ENCODE data around the gene PDE11A.

The PDE11A gene

DNA sequence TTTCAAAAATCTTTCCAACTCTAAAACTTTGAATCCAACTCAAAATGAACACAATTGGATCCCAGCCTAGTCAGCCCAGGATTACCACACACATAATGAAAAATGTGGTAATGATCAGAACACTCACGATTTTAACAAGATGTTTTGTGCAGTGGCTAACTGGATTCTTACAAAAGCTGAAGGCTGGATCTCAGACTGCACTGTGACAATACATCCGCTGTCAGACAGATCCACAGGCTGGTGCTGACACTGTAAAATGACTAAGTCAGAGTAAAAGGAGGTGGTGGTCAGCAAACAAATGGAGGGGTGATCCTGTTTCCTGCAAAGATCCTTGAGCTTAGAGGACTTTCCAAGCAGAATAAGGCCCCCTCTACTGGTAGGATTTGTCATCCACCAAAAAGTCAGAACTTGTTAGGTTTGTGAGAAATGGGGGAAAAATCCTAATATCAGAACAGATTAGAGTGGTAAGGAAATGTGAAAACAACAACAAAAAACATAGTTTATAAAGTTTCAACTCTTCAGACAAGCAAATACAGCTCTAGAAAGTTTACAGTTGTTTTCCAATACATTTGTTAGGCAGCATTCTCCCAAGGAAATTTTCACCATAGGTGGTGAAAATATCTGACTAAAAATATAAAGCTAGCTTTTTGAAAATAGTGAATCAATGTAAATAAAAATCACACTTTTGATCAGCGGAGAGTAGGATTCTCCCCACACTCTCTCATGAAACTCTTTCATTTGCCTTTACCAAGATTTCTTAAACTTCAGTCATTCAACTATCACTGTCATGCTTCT lies 468.1 kb downstream of the PDE11A start:
- Mint-ChIP-seq H3K4me1 (no peaks in the 10 kb centered on the region), H3K27ac (no peak overlapping the region), H3K9me3 (peaks cover 6% of the 10 kb centered on the region), H3K27me3 (no peaks in the 10 kb centered on the region), H3K36me3 (peaks cover 6% of the 10 kb centered on the region), H3K4me3 (no peak overlapping the region)
- no peak for ATAC-seq

DNA sequence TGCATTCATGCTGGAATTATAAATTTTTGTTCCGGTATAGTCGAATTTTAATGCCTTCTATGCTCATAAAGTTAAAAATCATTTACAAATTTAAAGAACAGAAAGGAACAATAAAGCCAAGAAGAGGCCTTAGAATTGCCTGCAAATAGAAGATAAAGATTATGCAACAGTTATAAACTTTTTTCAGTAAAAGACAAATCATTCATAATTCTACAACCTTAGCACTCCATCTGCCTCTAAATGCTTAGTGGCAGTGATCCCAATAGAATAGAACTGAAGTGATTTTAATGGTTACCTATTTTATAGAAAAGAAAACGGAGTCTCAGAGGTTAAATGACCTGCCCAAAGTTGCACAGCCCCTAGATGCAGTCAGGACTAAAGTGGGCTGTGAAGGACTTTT lies 468.8 kb downstream of the PDE11A start:
- no peaks in the 10 kb centered on the region for H3K36me3 Mint-ChIP-seq
- H3K27me3 Mint-ChIP-seq = no peaks in the 10 kb centered on the region
- H3K9me3 Mint-ChIP-seq = peaks cover 4% of the 10 kb centered on the region
- H3K27ac Mint-ChIP-seq = no peak overlapping the region
- no peak overlapping the region for H3K4me3 Mint-ChIP-seq
- H3K4me1 Mint-ChIP-seq = no peaks in the 10 kb centered on the region
- ATAC-seq = no peak

DNA sequence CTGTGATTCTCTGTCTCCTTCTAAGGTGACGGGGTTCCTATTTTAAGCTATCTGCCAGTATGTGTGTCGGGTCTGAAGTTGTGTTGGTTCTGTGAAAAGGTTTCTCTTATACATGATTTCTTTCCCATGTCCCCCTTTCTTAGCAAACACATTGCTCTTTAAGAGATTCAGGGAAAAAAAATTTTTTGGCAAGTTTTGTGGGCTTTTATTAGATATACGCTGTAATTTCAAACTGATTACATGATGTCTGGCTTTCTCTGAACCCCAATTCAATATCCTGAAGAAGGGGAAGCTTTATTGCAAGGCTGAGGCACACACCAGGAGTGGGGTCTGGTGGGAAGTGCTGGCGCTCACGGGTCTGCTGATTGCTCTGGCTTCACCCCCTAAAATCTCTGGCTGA lies 469.4 kb downstream of the PDE11A start:
- Mint-ChIP-seq H3K27ac (no peak overlapping the region), H3K36me3 (no peaks in the 10 kb centered on the region), H3K4me3 (no peak overlapping the region), H3K4me1 (no peaks in the 10 kb centered on the region), H3K9me3 (peaks cover 4% of the 10 kb centered on the region), H3K27me3 (no peaks in the 10 kb centered on the region)
- ATAC-seq = no peak

DNA sequence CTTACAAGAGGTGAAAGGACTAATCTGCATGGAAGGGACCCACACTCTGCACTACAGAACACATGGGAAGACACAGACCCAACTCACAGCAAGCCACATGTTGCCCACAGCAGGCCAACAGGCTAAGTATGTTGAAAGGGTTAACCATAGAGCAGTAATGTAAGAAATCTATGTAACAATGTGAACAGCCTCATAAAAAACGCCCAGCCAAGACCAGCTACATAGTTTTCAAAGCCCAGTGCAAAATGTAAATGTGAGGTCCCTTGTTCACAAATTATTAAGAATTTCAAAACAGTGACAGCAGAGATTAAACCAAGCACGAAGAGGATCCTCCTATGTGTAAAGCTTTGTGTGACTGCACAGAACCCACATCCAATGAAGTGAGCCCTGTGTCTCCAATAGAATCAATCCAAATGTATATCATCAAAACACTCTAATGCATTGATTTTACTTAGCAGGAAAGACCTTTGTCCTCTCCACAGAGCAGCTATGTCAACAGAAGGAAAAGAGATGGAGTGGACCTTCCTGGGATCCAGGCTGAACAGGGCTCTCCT lies 469.9 kb downstream of the PDE11A start:
- H3K27me3 Mint-ChIP-seq = no peaks in the 10 kb centered on the region
- H3K4me1 Mint-ChIP-seq = no peaks in the 10 kb centered on the region
- H3K4me3 Mint-ChIP-seq = no peak overlapping the region
- no peak overlapping the region for H3K27ac Mint-ChIP-seq
- no peaks in the 10 kb centered on the region for H3K36me3 Mint-ChIP-seq
- H3K9me3 Mint-ChIP-seq = peaks cover 2% of the 10 kb centered on the region
- no peak for ATAC-seq

DNA sequence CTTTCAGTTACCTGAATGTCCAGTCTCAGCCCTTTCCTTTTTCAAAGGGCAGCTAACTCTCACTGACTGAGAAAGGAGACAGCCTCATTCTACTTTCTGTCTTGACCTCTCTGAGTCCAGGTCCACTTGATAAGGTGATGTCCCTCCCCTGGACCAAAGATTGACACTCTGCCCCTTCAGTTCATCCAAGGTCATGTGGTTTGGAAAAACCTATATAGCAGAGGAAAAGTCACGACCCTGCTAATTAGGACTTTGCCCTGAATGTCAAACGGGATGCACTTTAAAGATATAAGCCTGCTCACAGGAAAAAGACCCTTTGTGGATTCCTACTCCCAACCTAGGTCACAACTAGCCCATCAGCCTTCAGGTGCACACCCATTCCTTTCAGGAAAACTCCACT lies 471.7 kb downstream of the PDE11A start:
- H3K9me3 Mint-ChIP-seq = no peaks in the 10 kb centered on the region
- H3K27ac Mint-ChIP-seq = no peak overlapping the region
- H3K36me3 Mint-ChIP-seq = no peaks in the 10 kb centered on the region
- no peak overlapping the region for H3K4me3 Mint-ChIP-seq
- no peak for ATAC-seq
- H3K4me1 Mint-ChIP-seq = no peaks in the 10 kb centered on the region
- no peaks in the 10 kb centered on the region for H3K27me3 Mint-ChIP-seq

DNA sequence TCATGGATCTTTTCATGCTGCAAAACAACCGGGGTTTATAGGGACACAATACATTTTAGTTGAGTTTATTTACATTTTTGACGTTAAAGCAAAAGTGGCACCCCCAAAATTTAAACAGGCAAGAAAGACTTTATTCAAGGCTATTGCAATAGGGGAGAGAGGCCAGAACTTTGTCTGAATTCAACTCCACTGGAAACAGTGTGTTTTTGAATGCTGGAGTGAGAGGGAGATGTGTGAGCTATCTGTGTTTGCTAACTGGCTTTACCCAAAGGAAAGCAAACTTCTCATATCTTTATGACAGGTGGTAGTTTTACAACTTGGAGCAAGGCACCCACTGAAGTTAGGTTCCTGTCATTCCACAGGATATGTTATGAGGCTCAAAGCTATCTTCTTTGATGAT lies 472.6 kb downstream of the PDE11A start:
- Mint-ChIP-seq H3K36me3 (no peaks in the 10 kb centered on the region), H3K4me1 (no peaks in the 10 kb centered on the region), H3K27me3 (no peaks in the 10 kb centered on the region), H3K4me3 (no peak overlapping the region), H3K9me3 (no peaks in the 10 kb centered on the region), H3K27ac (no peak overlapping the region)
- ATAC-seq = no peak

DNA sequence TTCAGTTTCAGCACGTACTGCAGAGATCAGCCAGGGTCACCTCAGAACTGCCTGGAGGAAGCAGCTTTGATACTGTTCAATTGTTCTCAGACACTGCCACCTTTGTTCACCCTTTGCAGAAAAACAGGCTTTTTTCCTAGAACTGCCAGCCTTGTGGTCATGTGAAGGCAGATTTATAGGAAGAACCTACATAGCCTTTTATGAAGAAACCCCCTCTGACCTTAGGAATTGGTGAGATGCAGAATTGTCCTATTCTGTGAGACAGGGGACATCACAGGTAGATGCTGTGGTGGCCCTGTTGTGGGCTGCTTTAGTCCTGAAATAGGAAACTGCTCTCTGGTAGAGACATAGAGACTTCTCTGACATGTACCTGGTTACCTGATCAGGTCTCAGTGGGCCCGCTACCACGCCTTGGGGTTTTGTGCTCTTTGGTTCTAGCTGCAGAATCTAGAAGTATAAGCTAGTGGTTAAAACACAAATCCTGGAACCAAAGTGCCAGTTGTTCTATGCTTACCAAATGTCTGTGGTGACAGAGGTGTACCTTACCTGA lies 473.4 kb downstream of the PDE11A start:
- ATAC-seq = no peak
- H3K4me1 Mint-ChIP-seq = no peaks in the 10 kb centered on the region
- no peaks in the 10 kb centered on the region for H3K36me3 Mint-ChIP-seq
- H3K27me3 Mint-ChIP-seq = no peaks in the 10 kb centered on the region
- no peak overlapping the region for H3K4me3 Mint-ChIP-seq
- H3K27ac Mint-ChIP-seq = no peak overlapping the region
- H3K9me3 Mint-ChIP-seq = no peaks in the 10 kb centered on the region

DNA sequence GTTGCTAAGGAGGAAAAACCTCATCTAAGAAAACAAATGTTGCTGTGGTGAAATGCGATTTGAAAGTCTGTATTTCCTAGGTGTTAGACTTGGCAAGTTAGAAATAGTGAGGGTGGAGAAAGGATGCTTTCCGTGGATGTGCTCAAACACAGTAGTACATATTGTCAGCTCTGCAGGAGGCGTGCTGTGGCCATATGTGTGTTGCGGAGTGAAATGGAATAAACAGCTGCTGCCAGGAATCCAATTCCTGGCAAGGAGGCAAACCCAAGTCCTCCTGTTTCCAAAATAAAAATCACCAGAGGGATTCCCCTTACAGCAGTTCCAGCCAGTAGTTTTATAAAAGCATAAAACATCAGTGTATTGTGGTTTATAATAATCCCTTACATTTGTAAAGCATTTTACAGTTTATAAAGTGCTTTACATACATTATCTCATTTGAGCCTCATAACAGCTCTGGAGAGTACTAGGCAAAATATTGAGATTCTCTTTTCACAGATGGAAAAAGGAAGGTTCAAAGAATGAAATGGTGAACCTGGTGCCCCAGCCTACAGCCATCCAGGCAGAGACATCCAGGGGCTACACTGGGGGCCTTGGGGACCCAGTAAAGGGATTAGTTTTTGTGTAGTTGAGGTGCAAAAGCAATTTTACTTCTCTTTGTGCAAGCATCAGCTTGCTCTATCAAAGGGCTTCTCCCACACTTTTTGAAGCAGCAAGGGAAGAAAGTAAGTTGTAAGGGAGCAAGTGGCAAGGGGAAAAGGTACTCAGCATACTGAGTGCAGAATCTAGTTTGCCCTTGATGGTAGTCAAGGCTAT lies 474.0 kb downstream of the PDE11A start:
- H3K4me3 Mint-ChIP-seq = no peak overlapping the region
- H3K27me3 Mint-ChIP-seq = no peaks in the 10 kb centered on the region
- ATAC-seq = no peak
- H3K4me1 Mint-ChIP-seq = no peaks in the 10 kb centered on the region
- H3K9me3 Mint-ChIP-seq = no peaks in the 10 kb centered on the region
- H3K36me3 Mint-ChIP-seq = no peaks in the 10 kb centered on the region
- H3K27ac Mint-ChIP-seq = no peak overlapping the region

DNA sequence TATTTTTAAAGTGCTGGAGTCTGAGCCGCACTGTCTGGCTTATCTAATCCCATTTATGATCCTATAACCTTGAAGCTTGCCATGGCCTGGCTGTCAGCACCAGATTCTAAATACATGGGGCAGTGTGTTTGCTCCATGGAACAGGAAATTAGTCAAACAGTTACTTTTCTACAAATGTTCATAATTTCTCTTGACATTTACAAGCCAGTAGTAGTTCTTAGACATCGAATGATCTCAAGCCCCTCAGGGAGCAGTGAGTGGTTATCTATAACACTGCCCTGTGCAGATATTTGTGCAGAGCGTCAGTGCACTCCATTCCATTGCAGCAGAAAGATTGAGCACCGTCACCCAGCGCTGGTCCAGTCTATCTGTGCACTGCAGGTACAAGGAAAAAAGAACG lies 474.8 kb downstream of the PDE11A start:
- Mint-ChIP-seq H3K27ac (no peak overlapping the region), H3K27me3 (no peaks in the 10 kb centered on the region), H3K4me3 (no peak overlapping the region), H3K4me1 (no peaks in the 10 kb centered on the region), H3K9me3 (no peaks in the 10 kb centered on the region), H3K36me3 (no peaks in the 10 kb centered on the region)
- no peak for ATAC-seq

DNA sequence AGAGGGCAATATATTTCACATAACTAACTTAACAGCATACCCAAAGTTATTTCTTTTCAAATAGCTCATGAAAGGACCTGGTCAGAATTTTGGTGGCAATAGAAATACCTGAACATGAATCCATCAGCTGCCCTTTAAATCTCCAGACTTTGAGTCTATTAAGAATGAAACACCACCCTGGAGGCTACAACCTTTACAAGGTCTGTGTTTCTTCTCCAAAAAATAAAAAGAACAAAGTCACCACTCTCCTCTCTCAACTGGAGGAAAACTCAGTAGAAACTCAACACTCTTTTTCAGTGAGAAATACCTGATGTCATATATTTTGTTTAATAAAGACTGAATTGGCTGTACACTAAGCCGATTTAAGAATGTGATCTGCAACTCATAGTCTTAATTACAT lies 475.7 kb downstream of the PDE11A start:
- ATAC-seq = no peak
- no peak overlapping the region for H3K27ac Mint-ChIP-seq
- H3K4me1 Mint-ChIP-seq = no peaks in the 10 kb centered on the region
- no peaks in the 10 kb centered on the region for H3K9me3 Mint-ChIP-seq
- no peaks in the 10 kb centered on the region for H3K27me3 Mint-ChIP-seq
- no peak overlapping the region for H3K4me3 Mint-ChIP-seq
- no peaks in the 10 kb centered on the region for H3K36me3 Mint-ChIP-seq

DNA sequence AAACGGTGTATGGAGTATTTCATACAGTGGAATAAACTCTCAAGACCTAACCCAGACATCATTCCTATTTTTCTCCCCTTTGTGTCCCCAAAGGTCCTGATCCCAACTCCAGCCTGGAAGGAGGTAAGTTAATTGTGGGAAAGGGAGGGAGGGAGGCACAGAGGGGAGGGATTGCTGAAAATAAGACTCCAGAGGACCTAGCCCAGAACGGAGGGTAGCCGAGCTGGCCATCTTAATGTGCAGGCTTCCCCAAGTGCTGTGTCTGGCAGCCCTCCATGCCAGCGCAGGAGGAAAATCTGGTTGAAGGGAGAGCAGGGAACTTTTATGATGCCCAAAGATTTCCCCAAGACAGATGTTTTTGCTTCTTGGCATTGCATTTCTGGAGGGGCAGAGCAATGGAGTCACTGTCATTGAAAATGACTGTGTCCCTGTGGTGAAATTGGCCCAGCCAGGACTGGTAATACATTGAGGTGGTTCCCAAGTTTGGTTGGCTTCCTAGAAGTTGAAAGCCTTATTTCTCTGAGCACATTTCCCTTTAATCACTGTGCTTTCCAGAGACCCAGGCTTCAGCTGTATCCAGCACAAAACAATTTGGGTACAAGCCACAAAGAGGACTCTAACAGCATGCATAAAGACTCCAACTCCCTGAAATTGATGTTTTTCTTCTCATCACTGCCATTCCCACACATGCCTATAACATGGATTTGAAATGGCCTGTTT lies 477.3 kb downstream of the PDE11A start:
- no peaks in the 10 kb centered on the region for H3K36me3 Mint-ChIP-seq
- H3K4me3 Mint-ChIP-seq = no peak overlapping the region
- no peaks in the 10 kb centered on the region for H3K9me3 Mint-ChIP-seq
- no peak for ATAC-seq
- peaks cover 8% of the 10 kb centered on the region for H3K27me3 Mint-ChIP-seq
- no peak overlapping the region for H3K27ac Mint-ChIP-seq
- no peaks in the 10 kb centered on the region for H3K4me1 Mint-ChIP-seq

DNA sequence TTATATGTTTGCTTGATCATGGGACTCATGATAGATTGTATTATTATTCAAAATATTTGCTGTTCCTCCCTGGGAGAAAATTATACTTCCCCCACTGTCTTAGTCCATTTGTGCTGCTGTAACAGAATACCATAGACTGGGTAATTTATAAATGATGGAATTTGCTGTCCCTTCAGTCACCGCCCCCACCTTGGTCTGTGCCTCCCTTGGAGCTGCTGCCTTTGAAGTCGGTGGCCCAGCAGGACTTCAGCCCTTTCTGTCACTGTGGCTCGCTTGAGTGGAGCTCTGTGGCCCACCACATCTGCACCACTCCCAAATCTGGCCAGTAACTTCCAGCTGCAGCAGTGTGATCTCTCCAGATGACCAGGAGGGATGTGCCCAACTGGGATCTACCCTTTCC lies 479.2 kb downstream of the PDE11A start:
- Mint-ChIP-seq H3K27ac (no peak overlapping the region), H3K4me1 (no peaks in the 10 kb centered on the region), H3K4me3 (no peak overlapping the region), H3K9me3 (no peaks in the 10 kb centered on the region), H3K27me3 (peaks cover 8% of the 10 kb centered on the region), H3K36me3 (no peaks in the 10 kb centered on the region)
- ATAC-seq = no peak

DNA sequence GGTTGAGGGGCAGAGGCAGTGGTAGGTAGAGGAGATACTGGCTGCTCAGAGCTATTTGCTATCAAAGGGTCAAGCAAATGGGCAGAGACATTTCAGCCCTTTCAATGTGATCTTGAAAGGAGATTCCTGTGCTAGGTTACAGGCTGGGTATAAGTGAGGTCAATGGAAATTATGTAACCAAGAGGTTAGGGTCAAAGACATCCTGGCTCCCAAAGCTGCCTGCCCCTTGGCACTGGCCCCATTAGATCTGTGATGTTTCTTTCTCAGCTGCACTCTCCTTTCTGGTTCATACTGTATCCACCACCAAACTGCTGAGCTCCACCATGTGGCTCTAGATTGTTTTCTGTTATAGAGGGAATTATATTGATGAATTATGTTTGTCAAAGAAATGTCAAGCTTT lies 479.6 kb downstream of the PDE11A start:
- H3K36me3 Mint-ChIP-seq = no peaks in the 10 kb centered on the region
- H3K27ac Mint-ChIP-seq = no peak overlapping the region
- H3K27me3 Mint-ChIP-seq = peaks cover 8% of the 10 kb centered on the region
- ATAC-seq = no peak
- no peaks in the 10 kb centered on the region for H3K9me3 Mint-ChIP-seq
- no peaks in the 10 kb centered on the region for H3K4me1 Mint-ChIP-seq
- no peak overlapping the region for H3K4me3 Mint-ChIP-seq

DNA sequence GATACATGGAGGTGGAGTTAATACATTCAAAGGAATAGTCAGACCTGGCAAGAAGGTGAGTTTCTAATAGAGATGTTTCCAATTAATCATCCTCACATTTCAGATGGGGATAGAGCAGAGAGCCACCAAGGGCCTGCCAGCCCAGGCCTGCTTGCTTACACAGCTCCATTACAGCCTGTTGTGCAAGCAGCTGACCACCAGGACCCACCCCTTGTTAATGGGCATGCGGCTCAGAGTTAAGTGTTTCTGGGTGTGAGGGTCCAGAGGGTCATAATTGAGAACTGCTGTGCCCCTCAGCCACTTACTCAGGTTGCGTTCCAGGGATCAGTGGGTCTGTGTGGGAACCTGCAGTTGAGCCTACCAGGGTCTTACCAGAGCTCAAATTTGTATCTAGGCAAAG lies 480.2 kb downstream of the PDE11A start:
- H3K4me1 Mint-ChIP-seq = no peaks in the 10 kb centered on the region
- H3K27ac Mint-ChIP-seq = no peak overlapping the region
- peaks cover 8% of the 10 kb centered on the region for H3K27me3 Mint-ChIP-seq
- ATAC-seq = no peak
- H3K4me3 Mint-ChIP-seq = no peak overlapping the region
- H3K36me3 Mint-ChIP-seq = no peaks in the 10 kb centered on the region
- H3K9me3 Mint-ChIP-seq = no peaks in the 10 kb centered on the region

DNA sequence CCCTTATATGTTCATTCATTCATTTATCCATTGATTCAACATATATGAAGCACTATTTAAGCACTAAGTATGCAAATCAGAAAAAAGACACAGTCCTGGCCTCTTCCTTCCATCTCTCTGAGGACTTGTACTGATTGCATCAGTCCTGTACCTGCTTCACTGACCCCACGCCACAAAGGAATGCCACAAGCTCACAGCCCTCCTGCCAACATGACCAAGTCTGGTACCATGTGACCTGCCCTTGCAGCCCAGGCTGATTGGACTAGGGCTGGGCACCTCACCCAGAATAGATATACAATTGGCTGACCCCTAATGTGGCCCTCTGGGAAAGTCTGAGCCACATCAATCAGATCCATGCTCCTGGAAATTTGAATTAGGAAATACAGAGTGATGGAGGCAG lies 483.4 kb downstream of the PDE11A start:
- no peaks in the 10 kb centered on the region for H3K36me3 Mint-ChIP-seq
- H3K4me1 Mint-ChIP-seq = no peaks in the 10 kb centered on the region
- H3K4me3 Mint-ChIP-seq = no peak overlapping the region
- peaks cover 8% of the 10 kb centered on the region for H3K27me3 Mint-ChIP-seq
- no peak for ATAC-seq
- no peaks in the 10 kb centered on the region for H3K9me3 Mint-ChIP-seq
- no peak overlapping the region for H3K27ac Mint-ChIP-seq
